ENCODE measurements around the gene CANT1. TPM values are rescaled to one million over a fixed set of nuclear protein-coding genes. Genes with fewer than 3 reads are reported as not detected.

CANT1 gene
- total RNA-seq, 4 donors from 2014 or later = 21.2 to 33.7 (median 27.0) TPM

- Histone ChIP-seq H3K4me3 (no peak overlapping the region), H3K9me3 (peaks cover 0 to 15% (median 3%) of the 10 kb centered on the region in 4 donors), H3K27me3 (no peaks in the 10 kb centered on the region), H3K36me3 (peaks cover 0 to 27% (median 14%) of the 10 kb centered on the region in 4 donors), H3K4me1 (peaks cover 0 to 4% (median 2%) of the 10 kb centered on the region in 4 donors), H3K27ac (replicated peaks in 1 of 4) (no peak overlapping the region)
- TF ChIP-seq POLR2AphosphoS5 (IDR thresholded peaks at IDR 0.05) (peak in 1 of 2 donors; percentile 5), EP300 (IDR thresholded peaks at IDR 0.05) (no peak)
- intact Hi-C loops (cut with DNase I) = no loop called here
- WGBS = 81% methylated on average over 2 of the region's 2 CpGs
- no peak for DNase-seq (ENCODE audit: extremely low spot score)
Observed at GRCh38 chr17:79053251-79053925, 43.8 kb upstream of the CANT1 start.

GRCh38 chr17:79052131-79052530 lies 42.6 kb upstream of the CANT1 start:
- no peak overlapping the region for H3K4me3 ChIP-seq
- no peak overlapping the region for H3K27ac ChIP-seq (replicated peaks in 1 of 4)
- peaks cover 3 to 13% (median 9%) of the 10 kb centered on the region in 4 donors for H3K4me1 ChIP-seq
- H3K36me3 ChIP-seq = peaks cover 0 to 39% (median 25%) of the 10 kb centered on the region in 4 donors
- 67% methylated on average over 1 of the region's 1 CpG for WGBS
- H3K9me3 ChIP-seq = peaks cover 0 to 15% (median 3%) of the 10 kb centered on the region in 4 donors
- TF ChIP-seq POLR2A (IDR thresholded peaks at IDR 0.05; ENCODE audit: low read depth) (no peak), POLR2AphosphoS5 (IDR thresholded peaks at IDR 0.05) (no peak), CTCF (IDR thresholded peaks at IDR 0.05) (no peak), EP300 (IDR thresholded peaks at IDR 0.05) (no peak)
- intact Hi-C loops (cut with DNase I) = no loop called here
- H3K27me3 ChIP-seq = no peaks in the 10 kb centered on the region
- DNase-seq (ENCODE audit: extremely low spot score) = no peak

GRCh38 chr17:79051306-79051705 lies 41.7 kb upstream of the CANT1 start:
- WGBS = 90% methylated on average over 6 of the region's 6 CpGs
- TF ChIP-seq POLR2AphosphoS5 (IDR thresholded peaks at IDR 0.05) (no peak), CTCF (IDR thresholded peaks at IDR 0.05) (no peak), EP300 (IDR thresholded peaks at IDR 0.05) (no peak), POLR2A (IDR thresholded peaks at IDR 0.05; ENCODE audit: low read depth) (no peak)
- intact Hi-C loops (cut with DNase I) = no loop called here
- Histone ChIP-seq H3K27me3 (no peaks in the 10 kb centered on the region), H3K36me3 (peaks cover 0 to 42% (median 29%) of the 10 kb centered on the region in 4 donors), H3K9me3 (peaks cover 0 to 15% (median 3%) of the 10 kb centered on the region in 4 donors), H3K4me1 (peaks cover 9 to 20% (median 16%) of the 10 kb centered on the region in 4 donors), H3K27ac (replicated peaks in 1 of 4) (no peak overlapping the region), H3K4me3 (no peak overlapping the region)
- no peak for DNase-seq (ENCODE audit: extremely low spot score)

GRCh38 chr17:79050551-79050950 lies 41.0 kb upstream of the CANT1 start:
- Histone ChIP-seq H3K9me3 (peaks cover 0 to 15% (median 3%) of the 10 kb centered on the region in 4 donors), H3K36me3 (peaks cover 0 to 42% (median 30%) of the 10 kb centered on the region in 4 donors), H3K4me1 (peaks cover 17 to 25% (median 23%) of the 10 kb centered on the region in 4 donors), H3K27ac (replicated peaks in 1 of 4) (no peak overlapping the region), H3K4me3 (no peak overlapping the region), H3K27me3 (no peaks in the 10 kb centered on the region)
- intact Hi-C loops (cut with DNase I) = no loop called here
- 94% methylated on average over 6 of the region's 6 CpGs for WGBS
- no peak for DNase-seq (ENCODE audit: extremely low spot score)
- TF ChIP-seq POLR2AphosphoS5 (IDR thresholded peaks at IDR 0.05) (no peak), EP300 (IDR thresholded peaks at IDR 0.05) (no peak), POLR2A (IDR thresholded peaks at IDR 0.05; ENCODE audit: low read depth) (no peak), CTCF (IDR thresholded peaks at IDR 0.05) (no peak)

GRCh38 chr17:79049821-79050220 lies 40.3 kb upstream of the CANT1 start:
- no peak for DNase-seq (ENCODE audit: extremely low spot score)
- Histone ChIP-seq H3K9me3 (peaks cover 0 to 13% (median 3%) of the 10 kb centered on the region in 4 donors), H3K4me1 (peaks cover 17 to 32% (median 24%) of the 10 kb centered on the region in 4 donors), H3K27ac (replicated peaks in 1 of 4) (no peak overlapping the region), H3K4me3 (no peak overlapping the region), H3K27me3 (no peaks in the 10 kb centered on the region), H3K36me3 (peaks cover 0 to 42% (median 30%) of the 10 kb centered on the region in 4 donors)
- TF ChIP-seq EP300 (IDR thresholded peaks at IDR 0.05) = no peak
- TF ChIP-seq CTCF (IDR thresholded peaks at IDR 0.05) = no peak
- no peak for TF ChIP-seq POLR2AphosphoS5 (IDR thresholded peaks at IDR 0.05)
- TF ChIP-seq POLR2A (IDR thresholded peaks at IDR 0.05; ENCODE audit: low read depth) = no peak
- intact Hi-C loops (cut with DNase I) = loop anchor here (5.0 kb wide), 2 partner anchors 32 to 342 kb away; no protein-coding TSS in a partner anchor
- WGBS = 86% methylated on average over 6 of the region's 11 CpGs

Data from esophagus muscularis mucosa (tissue), 4 donors.